ENCODE results near the gene LRRC9.
A peak's percentile ranks its signal among the peaks of the same experiment; 100 is the strongest.

Gene LRRC9

GRCh38 chr14:60067882-60068281, 147.9 kb downstream of the LRRC9 start:
- no peak for TF ChIP-seq CTCF (conservative IDR thresholded peaks at IDR 0.05)
- no peak for TF ChIP-seq ZFX (IDR thresholded peaks at IDR 0.05)
- H3K27ac ChIP-seq = no peak overlapping the region

GRCh38 chr14:60079723-60080122, 159.8 kb downstream of the LRRC9 start:
- H3K27ac ChIP-seq = no peak overlapping the region
- no peak for TF ChIP-seq ZFX (IDR thresholded peaks at IDR 0.05)
- TF ChIP-seq CTCF (conservative IDR thresholded peaks at IDR 0.05) = peak; percentile 16; the same call in 1 of the 2 replicates

DNA sequence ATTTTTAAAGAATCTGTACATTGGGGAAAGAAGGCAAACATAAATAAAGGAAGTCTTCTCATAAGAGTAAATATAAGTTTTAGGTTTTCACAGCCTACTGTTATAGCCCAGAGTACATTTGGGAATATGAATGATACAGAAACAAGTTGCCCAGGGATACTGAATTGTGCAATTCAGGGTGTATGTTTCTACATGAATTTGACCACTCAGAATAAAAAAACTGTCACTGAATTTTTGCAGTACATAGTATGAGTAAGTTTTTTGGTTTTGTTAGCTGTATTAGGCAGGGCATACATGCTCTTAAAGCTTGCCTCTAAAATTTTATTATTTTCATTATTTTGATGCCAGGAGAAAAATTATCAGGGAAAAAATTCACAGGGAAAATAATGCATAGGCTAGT, 165.1 kb downstream of the LRRC9 start:
- no peak for TF ChIP-seq ZFX (IDR thresholded peaks at IDR 0.05)
- no peak for TF ChIP-seq CTCF (conservative IDR thresholded peaks at IDR 0.05)
- no peak overlapping the region for H3K27ac ChIP-seq

DNA sequence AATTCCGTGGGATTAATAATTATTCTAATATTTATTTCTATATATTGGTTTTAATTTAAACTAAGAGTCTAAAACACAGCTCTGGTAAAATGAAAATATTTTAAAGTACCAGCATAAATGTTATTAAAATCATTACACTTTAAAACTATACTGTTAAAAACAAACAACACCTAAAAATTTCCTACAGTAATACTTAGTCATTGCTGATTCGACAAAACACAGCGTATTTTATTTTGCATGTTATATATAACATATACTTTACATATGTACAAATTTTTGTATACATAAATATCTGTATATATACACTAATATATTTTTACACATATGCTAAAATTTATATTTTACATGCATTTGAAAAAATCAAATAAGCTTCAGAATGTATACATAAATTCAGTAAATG, 165.7 kb downstream of the LRRC9 start:
- no peak for TF ChIP-seq ZFX (IDR thresholded peaks at IDR 0.05)
- no peak for TF ChIP-seq CTCF (conservative IDR thresholded peaks at IDR 0.05)

GRCh38 chr14:60087668-60088067, 167.7 kb downstream of the LRRC9 start:
- H3K27ac ChIP-seq = no peak overlapping the region

More for the DNA sequence above, 165.7 kb downstream of the LRRC9 start:
- no peak overlapping the region for H3K27ac ChIP-seq

GRCh38 chr14:60089221-60089620, 169.3 kb downstream of the LRRC9 start:
- H3K27ac ChIP-seq = no peak overlapping the region
- no peak for TF ChIP-seq CTCF (conservative IDR thresholded peaks at IDR 0.05)
- TF ChIP-seq ZFX (IDR thresholded peaks at IDR 0.05) = no peak

More at GRCh38 chr14:60087668-60088067, 167.7 kb downstream of the LRRC9 start:
- TF ChIP-seq ZFX (IDR thresholded peaks at IDR 0.05) (no peak), CTCF (conservative IDR thresholded peaks at IDR 0.05) (no peak)

GRCh38 chr14:60090864-60091519, 171.0 kb downstream of the LRRC9 start:
- peak overlapping the region; percentile 92 for H3K27ac ChIP-seq
- TF ChIP-seq CTCF (conservative IDR thresholded peaks at IDR 0.05) = no peak
- TF ChIP-seq ZFX (IDR thresholded peaks at IDR 0.05) = no peak
